A673 (cell line): Measurements from ENCODE around the gene SKAP1. TPM values are rescaled to one million over a fixed set of nuclear protein-coding genes. Genes with fewer than 3 reads are reported as not detected.

Experiments used
- BruUV-seq: library from RNA; stranded (reverse); fragments of 400-500 nt; replicated peaks from 2 replicates; lab custom pipeline; 2021; lab: Mats Ljungman, UMichigan
- CTCF ChIA-PET: fragments of 300-600 bp; sonication (Branson Sonifier 250); formaldehyde crosslinking; loops from one replicate; lab custom pipeline; 2022; ENCODE audit warnings: antibody characterized with exemption; lab: Charles Lee
- POLR2A ChIA-PET: fragments of 300-600 bp; sonication (Branson Sonifier 250); formaldehyde crosslinking; loops from one replicate; lab custom pipeline; 2022; ENCODE audit warnings: antibody characterized with exemption; ENCODE audit not compliant: low non-redundant PET; lab: Charles Lee
- DNase-seq: peaks from one replicate; pipeline ENCODE4 v3.0.0-alpha.2; 2015; ENCODE audit warnings: low spot score
- H3K27ac ChIP-seq: fragments of 200-600 bp; sonication (generic); 2 replicates; pipeline ENCODE4 v1.5.1; 2016; ENCODE audit warnings: mixed run types, low read depth, mild to moderate bottlenecking, mixed read lengths, antibody characterized with exemption, low read length; ENCODE audit not compliant: poor library complexity, severe bottlenecking
- H3K27me3 ChIP-seq: fragments of 200-600 bp; sonication (generic); replicated peaks from 2 replicates; pipeline ENCODE4 v1.6.1; 2017; ENCODE audit warnings: mixed run types, low read depth, mild to moderate bottlenecking, mixed read lengths, antibody characterized with exemption, low read length; ENCODE audit not compliant: insufficient read depth, poor library complexity
- H3K36me3 ChIP-seq: fragments of 200-600 bp; sonication (generic); 2 replicates; pipeline ENCODE4 v1.6.1; 2016; ENCODE audit warnings: mixed run types, mild to moderate bottlenecking, mixed read lengths, antibody characterized with exemption, low read length; ENCODE audit not compliant: insufficient read depth, poor library complexity, severe bottlenecking
- H3K4me1 ChIP-seq: fragments of 200-600 bp; sonication (generic); 2 replicates; pipeline ENCODE4 v1.6.1; 2017; ENCODE audit warnings: mixed run types, mild to moderate bottlenecking, mixed read lengths, antibody characterized with exemption, low read length; ENCODE audit not compliant: insufficient read depth, poor library complexity, severe bottlenecking
- H3K4me3 ChIP-seq: fragments of 200-600 bp; sonication (generic); 2 replicates; pipeline ENCODE4 v1.5.1; 2016; ENCODE audit warnings: low read depth, mixed run types, mild to moderate bottlenecking, mixed read lengths, low read length; ENCODE audit not compliant: poor library complexity, severe bottlenecking
- H3K9me3 ChIP-seq: fragments of 200-600 bp; sonication (generic); 2 replicates; pipeline ENCODE4 v1.6.1; 2016; ENCODE audit warnings: mixed run types, low read depth, mild to moderate bottlenecking, mixed read lengths, antibody characterized with exemption, low read length; ENCODE audit not compliant: poor library complexity, severe bottlenecking
- CTCF ChIP-seq: fragments of 300-800, 200-600 bp; sonication (generic); conservative IDR thresholded peaks from 2 replicates; pipeline ENCODE4 v1.5.1; 2017; ENCODE audit warnings: low read depth, mild to moderate bottlenecking, antibody characterized with exemption, low read length, moderate library complexity, mixed read lengths
- EZH2 ChIP-seq: fragments of 200-600 bp; sonication (generic); IDR thresholded peaks from 2 replicates; pipeline ENCODE4 v1.6.1; 2017; ENCODE audit warnings: borderline replicate concordance, low read depth, mild to moderate bottlenecking, mixed read lengths, antibody characterized with exemption, low read length; ENCODE audit not compliant: poor library complexity, severe bottlenecking
- intact Hi-C: fragments of 100-400 bp; cut with micrococcal nuclease; formaldehyde crosslinking; loops from one replicate; pipeline ENCODE4 v1.10.0; 2022; ENCODE audit not compliant: unreplicated experiment
- total RNA-seq: library from RNA; stranded (reverse); gene quantifications from 2 replicates; pipeline ENCODE4 v1.2.3, GENCODE V29; 2021

SKAP1 gene
- total RNA-seq, 1 experiment from 2014 or later = not detected

GRCh38 chr17:48297825-48298224 lies 132.2 kb downstream of the SKAP1 start:
- POLR2A ChIA-PET = no interaction called here
- no peak overlapping the region for H3K4me3 ChIP-seq
- CTCF ChIA-PET = no interaction called here

GRCh38 chr17:48296453-48296852 lies 133.6 kb downstream of the SKAP1 start:
- POLR2A ChIA-PET = no interaction called here

More at GRCh38 chr17:48297825-48298224, 132.2 kb downstream of the SKAP1 start:
- DNase-seq = no peak
- no peaks in the 10 kb centered on the region for H3K9me3 ChIP-seq
- H3K36me3 ChIP-seq = no peaks in the 10 kb centered on the region
- H3K27ac ChIP-seq = no peak overlapping the region
- H3K4me1 ChIP-seq = peaks cover 16% of the 10 kb centered on the region
- intact Hi-C loops = no loop called here
- no peaks in the 10 kb centered on the region for H3K27me3 ChIP-seq
- TF ChIP-seq EZH2 (no peak), CTCF (no peak)
- BruUV-seq = no TSS peak

GRCh38 chr17:48295362-48296288 lies 134.4 kb downstream of the SKAP1 start:
- DNase-seq = peak; percentile 45
- POLR2A ChIA-PET = no interaction called here
- Histone ChIP-seq H3K36me3 (no peaks in the 10 kb centered on the region), H3K9me3 (no peaks in the 10 kb centered on the region), H3K27ac (peak overlapping the region; percentile 43), H3K4me1 (peaks cover 19% of the 10 kb centered on the region), H3K27me3 (no peaks in the 10 kb centered on the region), H3K4me3 (no peak overlapping the region)
- TF ChIP-seq EZH2 = no peak
- no peak for TF ChIP-seq CTCF
- CTCF ChIA-PET = no interaction called here
- intact Hi-C loops = no loop called here
- BruUV-seq = no TSS peak

More at GRCh38 chr17:48296453-48296852, 133.6 kb downstream of the SKAP1 start:
- CTCF ChIA-PET = interaction anchor here (0.5 kb wide), 1 partner anchor 13 kb away, joined by 3 read pairs; no protein-coding TSS in a partner anchor
- Histone ChIP-seq H3K4me3 (no peak overlapping the region), H3K4me1 (peaks cover 16% of the 10 kb centered on the region), H3K36me3 (no peaks in the 10 kb centered on the region), H3K27ac (no peak overlapping the region), H3K9me3 (no peaks in the 10 kb centered on the region), H3K27me3 (no peaks in the 10 kb centered on the region)
- no peak for TF ChIP-seq CTCF
- TF ChIP-seq EZH2 = no peak
- BruUV-seq = no TSS peak
- intact Hi-C loops = no loop called here
- DNase-seq = peak; percentile 43
